D721Med (cell line): ENCODE data around the gene OR6P1.

ENCODE experiments used
- DNase-seq: peaks from one replicate; pipeline ENCODE4 v3.0.0; 2011; ENCODE audit warnings: low spot score; ENCODE audit not compliant: insufficient read length
- FAIRE-seq: peaks from 2 replicates; lab custom pipeline; 2011; peaks lifted over from hg19 to GRCh38; lab: Jason Lieb, UNC
- TF ChIP-seq, protein P1 (sequence below): IDR thresholded peaks from 2 replicates; pipeline ENCODE4 v1.5.1; 2012; ENCODE audit warnings: mild to moderate bottlenecking, control low read depth; ENCODE audit not compliant: insufficient read depth; ENCODE audit errors: missing control alignments

The OR6P1 gene, protein sequence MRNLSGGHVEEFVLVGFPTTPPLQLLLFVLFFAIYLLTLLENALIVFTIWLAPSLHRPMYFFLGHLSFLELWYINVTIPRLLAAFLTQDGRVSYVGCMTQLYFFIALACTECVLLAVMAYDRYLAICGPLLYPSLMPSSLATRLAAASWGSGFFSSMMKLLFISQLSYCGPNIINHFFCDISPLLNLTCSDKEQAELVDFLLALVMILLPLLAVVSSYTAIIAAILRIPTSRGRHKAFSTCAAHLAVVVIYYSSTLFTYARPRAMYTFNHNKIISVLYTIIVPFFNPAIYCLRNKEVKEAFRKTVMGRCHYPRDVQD

DNA sequence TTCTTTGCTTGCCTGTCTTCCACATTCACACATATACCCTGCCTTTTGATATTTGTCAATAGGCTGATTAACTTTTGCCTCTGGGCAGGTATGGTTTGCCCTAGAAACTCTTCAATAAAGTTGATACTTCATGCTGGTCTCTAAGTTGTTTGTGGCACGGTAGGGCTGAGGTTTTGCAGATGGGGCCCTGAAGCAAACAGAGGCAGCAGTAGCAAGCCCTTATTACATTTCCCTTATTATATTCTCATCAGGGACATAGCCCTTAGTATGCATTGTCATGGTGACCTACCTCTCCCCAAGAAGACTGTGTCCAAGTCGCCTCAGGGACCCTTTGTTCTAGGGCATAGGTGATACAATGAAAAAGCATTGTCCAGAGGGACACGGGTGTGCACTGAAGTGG is at the start of gene OR6P1:
TSS of gene OR6P1 (minus strand) at position 101 of the 400 bp plus-strand sequence. CDS start 6,976 bp downstream, outside the sequence.
- no peak for FAIRE-seq
- TF ChIP-seq, protein P1, sequence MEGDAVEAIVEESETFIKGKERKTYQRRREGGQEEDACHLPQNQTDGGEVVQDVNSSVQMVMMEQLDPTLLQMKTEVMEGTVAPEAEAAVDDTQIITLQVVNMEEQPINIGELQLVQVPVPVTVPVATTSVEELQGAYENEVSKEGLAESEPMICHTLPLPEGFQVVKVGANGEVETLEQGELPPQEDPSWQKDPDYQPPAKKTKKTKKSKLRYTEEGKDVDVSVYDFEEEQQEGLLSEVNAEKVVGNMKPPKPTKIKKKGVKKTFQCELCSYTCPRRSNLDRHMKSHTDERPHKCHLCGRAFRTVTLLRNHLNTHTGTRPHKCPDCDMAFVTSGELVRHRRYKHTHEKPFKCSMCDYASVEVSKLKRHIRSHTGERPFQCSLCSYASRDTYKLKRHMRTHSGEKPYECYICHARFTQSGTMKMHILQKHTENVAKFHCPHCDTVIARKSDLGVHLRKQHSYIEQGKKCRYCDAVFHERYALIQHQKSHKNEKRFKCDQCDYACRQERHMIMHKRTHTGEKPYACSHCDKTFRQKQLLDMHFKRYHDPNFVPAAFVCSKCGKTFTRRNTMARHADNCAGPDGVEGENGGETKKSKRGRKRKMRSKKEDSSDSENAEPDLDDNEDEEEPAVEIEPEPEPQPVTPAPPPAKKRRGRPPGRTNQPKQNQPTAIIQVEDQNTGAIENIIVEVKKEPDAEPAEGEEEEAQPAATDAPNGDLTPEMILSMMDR: no peak
- no peak for DNase-seq

DNA sequence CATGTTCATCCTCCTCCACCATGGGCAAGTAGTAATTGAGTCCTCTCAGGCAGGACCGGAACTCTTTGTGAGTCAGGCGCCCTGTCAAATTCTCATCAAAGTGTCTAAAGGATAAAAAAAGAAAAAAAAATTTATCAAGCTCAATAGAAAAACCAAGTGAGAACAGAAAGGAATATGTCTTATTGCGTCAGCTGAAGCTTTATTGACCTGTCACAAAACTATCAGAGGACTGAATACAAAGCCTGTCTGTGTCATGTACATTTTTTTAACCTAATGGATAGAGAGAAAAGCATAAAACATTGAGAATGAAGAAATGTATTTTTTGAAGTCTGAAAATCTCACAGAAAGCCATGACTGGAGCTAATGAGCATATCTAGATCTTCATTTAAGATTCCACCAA is 43.4 kb upstream of the OR6P1 start:
- TF ChIP-seq, protein P1: no peak
- DNase-seq (no peak), FAIRE-seq (no peak)

DNA sequence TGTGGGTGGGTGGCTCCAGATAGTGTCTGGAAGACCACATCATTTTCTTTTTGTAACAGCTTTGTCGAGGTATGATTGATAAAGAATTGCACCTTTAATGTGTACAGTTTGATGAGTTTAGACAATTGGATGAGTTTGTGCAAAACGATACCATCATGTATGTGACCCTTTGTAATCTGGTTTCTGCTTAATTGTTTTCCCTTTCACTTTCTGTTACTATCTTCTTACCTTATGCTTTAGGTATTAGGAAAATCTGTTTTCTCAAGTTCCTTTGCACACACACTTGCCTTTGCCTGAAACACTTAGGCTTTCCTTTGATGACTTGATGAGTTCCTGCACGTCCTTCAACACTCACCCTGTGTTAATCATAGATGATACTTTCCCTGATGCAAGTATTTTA is 41.5 kb upstream of the OR6P1 start:
- DNase-seq: no peak
- TF ChIP-seq, protein P1: no peak
- no peak for FAIRE-seq

DNA sequence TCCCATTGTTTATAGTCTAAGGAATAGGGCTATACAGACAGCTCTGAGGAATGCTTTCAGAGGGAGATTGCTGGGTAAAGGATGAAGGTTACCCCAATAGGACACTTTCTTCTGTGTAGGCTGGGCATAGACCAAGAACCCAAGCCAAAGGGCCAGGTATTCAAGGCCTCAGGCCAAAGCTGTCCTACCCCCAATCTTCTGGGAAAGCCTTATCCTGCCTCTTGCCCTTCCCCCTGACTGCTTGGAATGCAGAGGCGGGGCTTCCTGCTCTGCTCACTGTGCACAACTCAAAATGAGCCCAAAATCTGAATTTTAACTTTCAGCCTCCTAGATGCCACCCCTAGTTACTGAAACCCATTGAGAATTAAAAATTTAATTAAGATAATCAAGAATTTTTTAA is 36.9 kb upstream of the OR6P1 start:
- no peak for DNase-seq
- TF ChIP-seq, protein P1: no peak

DNA sequence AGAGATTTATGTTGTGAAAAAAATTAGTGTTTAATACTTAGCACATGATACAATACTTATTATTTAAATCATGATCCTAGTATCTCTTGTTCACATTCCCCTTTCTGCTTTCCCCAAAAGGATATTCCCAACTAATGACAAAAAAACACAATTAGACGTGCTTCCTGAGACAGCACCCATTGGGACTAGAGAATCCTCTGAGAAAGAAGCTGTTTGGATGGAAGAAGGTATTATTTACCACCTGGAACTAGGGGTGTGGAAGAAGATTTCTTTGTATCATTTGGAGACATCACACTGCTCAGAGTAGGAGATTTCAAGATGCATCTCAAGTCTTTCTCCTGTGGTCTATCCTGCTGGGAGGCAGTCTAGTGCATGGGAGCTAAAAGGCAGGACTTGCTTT is 34.6 kb upstream of the OR6P1 start, which contains the start of gene OR10Z1:
TSS of gene OR10Z1 (plus strand) at position 301 of the 400 bp plus-strand sequence. CDS start 1,171 bp downstream, outside the sequence.
- no peak for FAIRE-seq
- DNase-seq: no peak
- TF ChIP-seq, protein P1: no peak

More for the DNA sequence above, 36.9 kb upstream of the OR6P1 start:
- FAIRE-seq: no peak

DNA sequence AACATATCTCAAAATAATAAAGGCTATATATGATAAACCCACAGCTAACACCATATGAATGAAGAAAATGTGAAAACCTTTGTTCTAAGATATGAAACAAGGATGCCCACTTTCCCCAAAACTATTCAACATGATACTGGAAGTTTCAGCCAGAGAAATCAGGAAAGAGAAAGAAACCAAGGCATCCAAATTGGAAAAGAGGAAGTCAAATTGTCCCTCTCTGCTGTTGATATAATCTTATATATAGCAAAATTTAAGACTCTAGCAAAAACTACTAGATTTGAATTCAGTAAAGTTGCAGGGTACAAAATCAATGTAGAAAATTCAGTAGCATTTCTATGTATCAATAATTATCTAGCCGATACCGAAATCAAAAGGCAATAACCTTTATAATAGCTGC is 30.4 kb upstream of the OR6P1 start:
- TF ChIP-seq, protein P1: no peak
- FAIRE-seq: no peak
- no peak for DNase-seq

DNA sequence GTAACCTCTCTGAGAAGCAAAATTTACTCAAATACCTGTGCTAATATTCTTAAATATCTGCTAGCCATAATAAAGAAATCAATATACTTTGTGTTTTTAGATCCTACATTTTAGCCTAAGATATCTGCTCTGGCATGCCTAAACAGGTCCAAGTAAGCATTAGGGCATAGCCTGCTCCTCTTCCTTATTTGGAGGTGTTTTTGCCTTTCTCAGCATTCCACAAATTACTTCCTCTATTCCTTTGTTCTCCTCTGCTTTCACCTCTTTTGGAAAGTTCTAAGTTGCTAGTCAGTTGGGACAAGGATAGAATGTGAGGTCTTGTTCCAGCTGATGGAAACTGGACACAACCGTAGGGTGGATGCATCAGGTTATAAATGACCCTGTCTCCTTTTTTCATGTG is 16.6 kb upstream of the OR6P1 start:
- DNase-seq: no peak
- TF ChIP-seq, protein P1: no peak
- FAIRE-seq: no peak
